Stimulated activated naive CD4-positive, alpha-beta T cell treated with Interleukin-2 at 50 U/mL for 16 hours (primary cell): ENCODE measurements around the gene HTATSF1.

ENCODE experiments used
- DNase-seq: peaks from one replicate; lab custom pipeline; 2025; lab: John Stamatoyannopoulos, UW

HTATSF1 gene

GRCh38 chrX:136496186-136496763, 1.1 kb upstream of the HTATSF1 start:
- DNase-seq = no peak

- peak; percentile 88 for DNase-seq
Observed at GRCh38 chrX:136496764-136497555, 432 bp upstream of the HTATSF1 start.

DNA sequence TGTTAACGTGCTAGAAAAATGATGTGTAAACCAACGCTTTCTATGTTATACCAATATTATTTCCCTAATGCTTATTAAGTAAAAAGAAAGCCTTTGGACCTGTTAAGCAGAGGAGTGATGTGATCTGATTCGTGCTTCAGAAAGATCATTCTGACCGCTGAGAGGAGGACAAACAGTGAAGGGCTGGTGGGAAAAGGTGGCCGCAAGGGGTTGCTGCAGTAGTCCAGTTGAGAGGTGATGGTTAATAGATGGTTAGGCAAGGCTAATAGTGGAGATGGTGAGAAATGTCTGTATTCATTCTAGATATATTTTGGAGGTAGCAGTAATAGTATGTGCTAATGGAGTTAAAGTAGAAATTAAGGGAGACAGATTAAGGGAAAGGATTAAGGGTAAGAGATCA, 21.7 kb downstream of the HTATSF1 start:
- DNase-seq = no peak

DNA sequence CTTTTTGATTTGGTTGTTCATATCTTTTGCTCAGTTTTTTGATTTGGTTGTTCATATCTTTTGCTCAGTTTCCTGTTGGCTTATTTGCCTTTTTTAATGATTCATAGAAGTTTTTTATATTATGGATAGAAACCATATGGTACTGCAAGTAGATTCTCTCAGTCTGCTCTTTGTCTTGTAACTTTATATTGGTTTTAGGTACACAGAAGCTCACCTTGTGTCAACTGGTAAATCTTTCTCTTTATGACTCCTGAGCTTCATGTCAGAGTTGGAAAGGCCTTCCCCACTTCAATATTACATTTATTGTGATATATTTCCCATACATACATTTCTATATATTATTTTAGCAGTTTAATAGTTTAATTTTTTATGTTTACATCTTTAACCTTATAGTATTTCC, 26.4 kb downstream of the HTATSF1 start:
- no peak for DNase-seq

DNA sequence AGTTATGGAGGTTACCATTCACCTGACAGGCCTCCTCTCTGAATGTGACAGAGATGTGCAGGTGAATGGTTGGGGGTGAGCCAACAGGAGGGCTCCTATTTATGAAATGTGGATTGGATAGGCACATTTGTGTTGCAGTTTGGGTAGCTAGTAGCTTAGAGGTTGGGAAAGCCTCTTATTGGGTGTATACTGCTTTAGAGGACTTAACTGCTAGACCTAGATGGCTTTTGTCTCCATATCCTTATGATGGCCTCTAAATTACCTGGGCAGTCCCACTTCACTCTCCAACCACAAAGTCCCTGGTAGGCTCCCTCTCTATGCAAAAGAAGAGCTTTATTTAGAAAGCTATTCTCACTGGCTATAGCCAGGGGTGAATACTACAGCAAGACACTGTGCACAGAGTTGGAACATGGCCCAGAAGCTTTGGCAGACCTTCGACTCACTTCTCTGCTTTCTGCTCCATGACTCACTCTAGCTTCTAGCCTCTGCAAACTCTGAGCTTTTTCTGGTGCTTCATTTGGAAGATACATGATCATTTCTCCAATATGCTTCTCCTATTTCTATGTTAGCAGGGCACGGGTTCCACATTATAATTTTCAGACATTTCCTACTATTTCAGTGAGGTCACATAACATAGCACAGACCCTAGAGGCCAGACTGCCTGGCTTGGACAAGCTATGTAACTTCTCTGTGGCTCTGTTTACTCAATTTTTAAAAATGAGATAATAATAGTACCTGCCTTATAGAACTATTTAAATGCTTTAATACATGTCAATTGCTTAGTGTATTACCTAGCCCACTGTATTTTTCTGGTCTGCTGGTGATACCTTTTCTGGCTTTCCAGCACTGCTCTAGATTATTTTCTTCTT, 28.6 kb downstream of the HTATSF1 start:
- DNase-seq = no peak

DNA sequence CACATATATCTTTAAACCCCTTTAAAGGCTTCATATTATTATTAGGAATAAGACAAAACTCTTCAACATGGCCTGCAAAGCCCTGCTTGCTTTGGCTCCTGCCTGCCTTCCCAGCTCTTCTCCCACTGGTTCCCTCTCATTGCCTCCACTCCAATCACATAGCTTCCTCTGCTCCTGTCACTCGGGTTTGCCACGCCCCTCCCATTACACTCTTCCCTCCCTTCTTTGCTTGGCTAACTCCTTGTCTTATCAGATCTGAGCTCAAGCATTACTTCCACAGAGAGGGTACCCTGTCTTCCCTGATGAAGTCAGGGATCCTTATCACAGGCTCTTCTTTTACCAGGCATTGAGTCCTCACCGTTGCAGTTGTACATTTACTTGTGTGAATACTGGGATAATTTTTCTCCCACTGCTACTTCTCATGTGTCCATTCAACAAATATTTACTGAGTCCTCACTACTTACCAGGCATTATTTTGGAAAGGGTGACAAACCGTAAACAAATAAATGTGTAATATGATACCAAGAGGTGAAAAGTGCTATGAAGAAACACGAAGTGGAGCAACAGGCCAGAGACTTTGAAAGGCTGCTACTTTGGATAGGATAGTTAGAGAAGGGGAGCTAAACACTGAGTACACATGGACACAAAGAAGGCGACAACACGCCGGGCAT, 31.4 kb downstream of the HTATSF1 start:
- DNase-seq = no peak

- DNase-seq = no peak
Observed at GRCh38 chrX:136529795-136530194, 32.4 kb downstream of the HTATSF1 start.

GRCh38 chrX:136531951-136532350, 34.6 kb downstream of the HTATSF1 start, which contains the start of gene VGLL1:
Gene VGLL1, plus strand, starts transcription at chrX:136532215. Its CDS starts 3,806 bp downstream, at chrX:136536021.
- DNase-seq = no peak

DNA sequence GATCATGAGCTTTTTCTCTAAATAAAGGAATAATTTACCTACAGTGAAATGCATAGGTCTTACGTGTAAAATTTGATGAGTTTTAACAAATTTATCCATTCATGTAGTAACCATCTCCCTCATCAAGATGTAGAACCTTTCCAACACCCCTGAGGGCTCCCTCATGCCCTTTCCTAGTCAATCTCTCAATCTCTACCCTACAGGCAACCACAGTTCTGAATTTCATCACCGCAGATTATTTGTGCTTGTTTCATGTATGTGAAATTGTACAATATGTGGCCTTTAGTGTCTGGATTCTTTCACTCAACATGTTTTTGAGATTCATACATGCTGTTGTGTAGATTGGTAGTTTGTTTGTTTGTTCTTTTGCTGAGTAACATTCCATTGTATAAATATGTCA, 36.7 kb downstream of the HTATSF1 start:
- no peak for DNase-seq

DNA sequence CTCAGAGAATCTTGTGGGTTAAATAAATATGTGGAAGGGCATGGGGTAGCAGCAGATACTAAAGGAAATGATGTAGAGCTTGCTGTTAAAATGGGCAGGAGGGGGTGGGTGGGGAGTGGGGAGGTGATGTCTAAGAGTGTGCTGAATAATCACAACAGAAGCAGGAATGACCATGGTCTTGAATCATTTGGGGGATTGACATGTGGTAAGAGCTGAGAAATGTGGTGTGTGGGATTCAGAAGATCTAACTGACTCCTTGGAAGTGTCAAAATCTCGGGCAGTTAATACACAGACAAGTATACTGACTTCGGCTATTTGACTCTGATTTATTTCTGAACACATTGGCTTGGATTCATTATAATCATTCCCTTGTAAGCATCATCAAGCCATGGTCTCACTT, 41.4 kb downstream of the HTATSF1 start:
- no peak for DNase-seq

- DNase-seq = no peak
Observed at GRCh38 chrX:136540226-136540625, 42.8 kb downstream of the HTATSF1 start.

- no peak for DNase-seq
Observed at GRCh38 chrX:136541294-136541693, 43.9 kb downstream of the HTATSF1 start.

- no peak for DNase-seq
Observed at GRCh38 chrX:136542281-136542680, 44.9 kb downstream of the HTATSF1 start.

DNA sequence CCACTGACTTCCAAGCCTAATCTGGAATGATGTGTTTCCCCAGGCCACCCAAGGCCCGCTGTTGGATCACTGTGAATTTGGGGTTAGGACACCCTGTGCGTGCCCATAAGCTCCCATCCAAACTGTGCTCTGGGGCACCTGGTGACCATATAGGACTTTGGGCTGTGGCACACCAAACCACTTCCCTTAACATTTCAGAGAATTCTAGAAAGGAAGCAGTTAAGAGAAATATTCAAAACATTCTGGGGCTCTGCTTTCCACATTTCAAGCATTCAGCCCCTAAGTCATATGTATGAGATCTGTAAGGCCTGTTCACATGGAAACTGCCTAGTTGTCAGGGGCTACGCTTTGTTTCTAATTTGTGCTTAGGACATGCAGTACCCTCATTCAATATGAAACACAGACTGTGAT, 49.0 kb downstream of the HTATSF1 start:
- no peak for DNase-seq

GRCh38 chrX:136549226-136549625, 51.8 kb downstream of the HTATSF1 start:
- no peak for DNase-seq

DNA sequence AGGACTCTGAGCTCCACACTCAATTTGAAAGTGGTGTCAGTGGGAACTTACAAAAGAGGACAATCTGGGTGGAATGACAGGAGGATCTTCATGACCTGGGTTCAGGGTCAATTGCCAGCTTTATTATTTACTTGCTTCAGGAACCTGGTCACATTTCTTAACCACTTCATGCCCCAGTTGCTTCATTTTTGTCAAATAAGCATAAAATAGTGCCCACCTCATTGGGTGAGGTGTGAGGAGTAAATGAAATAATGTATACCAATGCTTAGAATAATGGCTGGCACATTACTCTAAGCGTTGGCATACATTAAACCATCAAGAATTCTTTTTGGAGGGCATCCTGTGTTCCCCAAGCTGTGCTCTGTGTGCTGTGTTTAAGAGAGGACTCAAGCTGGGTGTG, 54.0 kb downstream of the HTATSF1 start:
- DNase-seq = no peak

DNA sequence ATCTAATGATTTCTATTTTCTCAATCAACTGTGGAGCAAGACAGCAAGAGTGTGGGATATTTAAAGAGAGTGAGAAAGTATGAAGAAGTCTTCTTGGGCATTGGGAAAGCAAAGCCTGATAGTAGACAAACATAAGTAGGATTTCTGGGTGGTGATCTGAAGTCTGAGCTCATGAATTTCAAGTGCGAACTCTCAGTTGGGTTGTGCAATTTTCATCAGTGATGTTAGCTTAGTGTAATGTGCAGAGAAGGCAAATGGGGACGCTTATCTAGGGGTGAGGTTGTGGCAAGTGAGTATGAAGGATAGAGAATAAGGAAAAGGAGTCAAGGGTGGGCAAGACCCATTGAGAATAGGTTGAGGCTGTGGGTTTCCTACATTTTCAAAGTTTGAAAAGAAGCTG, 58.3 kb downstream of the HTATSF1 start:
- no peak for DNase-seq
